ENCODE results near the gene RNF220. TPM values are rescaled to one million over a fixed set of nuclear protein-coding genes. Genes with fewer than 3 reads are reported as not detected.

The RNF220 gene
- total and polyA plus RNA-seq, 7 donors: 49.5 to 122 (median 82.8) TPM

GRCh38 chr1:44433209-44433608 is 28.2 kb downstream of the RNF220 start:
- Histone ChIP-seq H3K27ac (no peak overlapping the region), H3K36me3 (no peaks in the 10 kb centered on the region), H3K9me3 (no peaks in the 10 kb centered on the region), H3K27me3 (peaks cover 0 to 13% (median 0%) of the 10 kb centered on the region in 3 donors), H3K4me3 (no peak overlapping the region), H3K4me1 (no peaks in the 10 kb centered on the region)
- TF ChIP-seq EP300 (IDR thresholded peaks at IDR 0.05) (no peak), POLR2AphosphoS5 (IDR thresholded peaks at IDR 0.05) (no peak), POLR2A (IDR thresholded peaks at IDR 0.05) (no peak)
- TF ChIP-seq, protein P1, sequence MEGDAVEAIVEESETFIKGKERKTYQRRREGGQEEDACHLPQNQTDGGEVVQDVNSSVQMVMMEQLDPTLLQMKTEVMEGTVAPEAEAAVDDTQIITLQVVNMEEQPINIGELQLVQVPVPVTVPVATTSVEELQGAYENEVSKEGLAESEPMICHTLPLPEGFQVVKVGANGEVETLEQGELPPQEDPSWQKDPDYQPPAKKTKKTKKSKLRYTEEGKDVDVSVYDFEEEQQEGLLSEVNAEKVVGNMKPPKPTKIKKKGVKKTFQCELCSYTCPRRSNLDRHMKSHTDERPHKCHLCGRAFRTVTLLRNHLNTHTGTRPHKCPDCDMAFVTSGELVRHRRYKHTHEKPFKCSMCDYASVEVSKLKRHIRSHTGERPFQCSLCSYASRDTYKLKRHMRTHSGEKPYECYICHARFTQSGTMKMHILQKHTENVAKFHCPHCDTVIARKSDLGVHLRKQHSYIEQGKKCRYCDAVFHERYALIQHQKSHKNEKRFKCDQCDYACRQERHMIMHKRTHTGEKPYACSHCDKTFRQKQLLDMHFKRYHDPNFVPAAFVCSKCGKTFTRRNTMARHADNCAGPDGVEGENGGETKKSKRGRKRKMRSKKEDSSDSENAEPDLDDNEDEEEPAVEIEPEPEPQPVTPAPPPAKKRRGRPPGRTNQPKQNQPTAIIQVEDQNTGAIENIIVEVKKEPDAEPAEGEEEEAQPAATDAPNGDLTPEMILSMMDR (IDR thresholded peaks at IDR 0.05): no peak
- intact Hi-C loops (cut with DNase I): no loop called here
- no peak for DNase-seq
- 57 to 85% methylated on average over 2 of the region's 2 CpGs for WGBS, 2 donors

DNA sequence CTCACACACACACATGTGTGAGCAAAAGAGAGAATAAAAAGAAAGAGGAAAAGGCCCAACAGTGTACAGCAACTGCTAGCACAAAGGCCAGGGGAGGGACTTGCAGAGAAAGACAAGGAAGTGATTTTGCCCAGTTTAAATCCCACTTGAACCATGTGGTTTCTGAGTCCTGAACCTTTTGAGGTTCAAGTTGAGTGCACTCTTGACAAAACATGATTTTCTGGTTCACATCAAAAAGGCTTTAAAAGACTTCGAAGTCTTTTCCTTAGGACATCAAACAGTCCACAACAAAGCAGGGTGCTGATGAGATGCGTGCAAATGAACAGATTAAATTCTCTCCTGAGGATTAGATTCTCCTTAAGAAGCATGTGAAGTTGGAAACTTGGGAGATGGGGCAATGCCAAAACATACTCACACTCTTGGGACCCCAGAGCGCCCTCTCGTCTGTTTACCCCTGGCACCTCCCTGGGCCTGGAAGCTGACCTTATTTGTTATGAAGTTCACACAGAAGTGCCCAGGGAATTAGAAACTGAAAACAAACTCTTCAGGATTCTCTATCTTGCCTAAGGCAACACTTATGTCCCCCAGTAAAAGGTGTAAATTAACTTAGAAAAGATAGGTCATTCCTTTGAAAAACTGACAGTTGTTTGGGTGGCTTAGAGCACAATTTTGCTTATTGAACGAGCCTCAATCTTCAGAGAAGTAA is 31.5 kb downstream of the RNF220 start:
- intact Hi-C loops (cut with DNase I): no loop called here
- no peaks in the 10 kb centered on the region for H3K27me3 ChIP-seq
- H3K27ac ChIP-seq: no peak overlapping the region
- no peak for DNase-seq
- TF ChIP-seq POLR2AphosphoS5 (IDR thresholded peaks at IDR 0.05): no peak
- TF ChIP-seq, protein P1 (IDR thresholded peaks at IDR 0.05): no peak
- TF ChIP-seq POLR2A (IDR thresholded peaks at IDR 0.05): no peak
- TF ChIP-seq EP300 (IDR thresholded peaks at IDR 0.05): no peak
- no peaks in the 10 kb centered on the region for H3K36me3 ChIP-seq
- H3K9me3 ChIP-seq: no peaks in the 10 kb centered on the region
- H3K4me1 ChIP-seq: no peaks in the 10 kb centered on the region
- no peak overlapping the region for H3K4me3 ChIP-seq
- 63 to 80% methylated on average over 5 of the region's 5 CpGs for WGBS, 2 donors

DNA sequence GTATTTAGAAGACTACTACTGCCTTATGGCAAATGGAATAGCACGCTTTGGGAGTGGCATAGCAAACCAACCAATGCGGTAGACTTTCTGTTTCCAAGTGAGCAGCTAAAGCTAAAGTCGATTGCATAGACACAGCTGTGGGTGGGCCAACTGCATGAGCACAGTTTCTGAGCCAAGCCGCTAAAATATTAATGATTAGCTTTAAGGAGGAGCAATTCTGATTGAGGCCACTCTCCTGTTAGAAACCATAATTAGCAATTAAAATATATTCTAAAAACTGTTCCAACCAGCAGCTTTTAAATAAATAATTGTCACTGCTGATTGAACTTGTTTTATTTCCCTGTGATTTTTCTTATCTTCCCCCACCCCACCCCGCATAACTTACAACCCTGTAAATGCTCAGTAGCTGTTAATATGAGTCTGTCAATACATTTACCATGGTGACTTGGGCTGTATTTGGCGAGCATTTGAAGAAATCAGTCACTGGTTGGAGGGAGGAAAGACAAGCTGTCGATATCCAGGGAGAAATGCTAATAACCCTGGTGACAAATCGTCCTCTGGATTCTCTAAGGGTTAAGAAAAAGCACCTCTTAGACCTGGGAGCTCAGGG is 32.2 kb downstream of the RNF220 start:
- no peaks in the 10 kb centered on the region for H3K36me3 ChIP-seq
- no peak overlapping the region for H3K4me3 ChIP-seq
- no peaks in the 10 kb centered on the region for H3K4me1 ChIP-seq
- no peaks in the 10 kb centered on the region for H3K27me3 ChIP-seq
- DNase-seq: no peak
- WGBS, 2 donors: 43 to 70% methylated on average over 8 of the region's 8 CpGs
- intact Hi-C loops (cut with DNase I): no loop called here
- H3K27ac ChIP-seq: no peak overlapping the region
- no peaks in the 10 kb centered on the region for H3K9me3 ChIP-seq
- TF ChIP-seq EP300 (IDR thresholded peaks at IDR 0.05): no peak

DNA sequence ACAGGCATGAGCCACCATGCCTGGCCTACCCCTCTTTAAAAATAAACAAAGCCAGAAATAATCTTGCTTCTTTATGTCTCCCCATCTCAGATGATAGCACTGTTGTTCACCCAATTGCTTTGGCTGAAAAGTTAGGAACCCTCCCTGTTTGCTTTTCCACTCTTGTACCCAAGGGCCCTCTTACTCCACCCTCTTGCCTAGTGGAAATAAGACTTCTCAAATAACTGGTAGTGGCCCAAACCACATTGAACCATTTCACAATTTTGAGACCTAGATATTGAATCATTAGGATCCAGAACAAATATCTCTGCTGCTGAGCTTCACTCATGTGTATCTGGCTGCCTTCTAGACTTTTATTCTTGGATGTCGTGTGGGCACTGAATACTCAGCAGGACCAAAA is 37.7 kb downstream of the RNF220 start:
- H3K4me1 ChIP-seq: no peaks in the 10 kb centered on the region
- no peak for DNase-seq
- H3K36me3 ChIP-seq: no peaks in the 10 kb centered on the region
- H3K9me3 ChIP-seq: no peaks in the 10 kb centered on the region
- no peak overlapping the region for H3K27ac ChIP-seq
- no peak overlapping the region for H3K4me3 ChIP-seq
- intact Hi-C loops (cut with DNase I): no loop called here
- no peak for TF ChIP-seq POLR2A (IDR thresholded peaks at IDR 0.05)
- no peak for TF ChIP-seq EP300 (IDR thresholded peaks at IDR 0.05)
- no peak for TF ChIP-seq POLR2AphosphoS5 (IDR thresholded peaks at IDR 0.05)
- TF ChIP-seq, protein P1 (IDR thresholded peaks at IDR 0.05): no peak
- 87 to 95% methylated on average over 1 of the region's 1 CpG for WGBS, 2 donors
- peaks cover 0 to 4% (median 0%) of the 10 kb centered on the region in 3 donors for H3K27me3 ChIP-seq

- H3K27me3 ChIP-seq: peaks cover 0 to 4% (median 0%) of the 10 kb centered on the region in 3 donors
- 85 to 89% methylated on average over 6 of the region's 6 CpGs for WGBS, 2 donors
- TF ChIP-seq POLR2A (IDR thresholded peaks at IDR 0.05): no peak
- TF ChIP-seq EP300 (IDR thresholded peaks at IDR 0.05): no peak
- no peak for DNase-seq
- no peak overlapping the region for H3K4me3 ChIP-seq
- intact Hi-C loops (cut with DNase I): no loop called here
- no peaks in the 10 kb centered on the region for H3K4me1 ChIP-seq
- no peak overlapping the region for H3K27ac ChIP-seq
- H3K9me3 ChIP-seq: no peaks in the 10 kb centered on the region
- no peaks in the 10 kb centered on the region for H3K36me3 ChIP-seq
Measured at GRCh38 chr1:44447051-44447810, 42.2 kb downstream of the RNF220 start.
